ENCODE measurements around the gene PHYKPL. TPM values are rescaled to one million over a fixed set of nuclear protein-coding genes. Genes with fewer than 3 reads are reported as not detected.
A peak's percentile ranks its signal among the peaks of the same experiment; 100 is the strongest.

PHYKPL gene
- total and polyA plus RNA-seq, 2 of the 4 experiments (the other 2 are of a cell fraction) = 10.0 to 24.5 TPM

DNA sequence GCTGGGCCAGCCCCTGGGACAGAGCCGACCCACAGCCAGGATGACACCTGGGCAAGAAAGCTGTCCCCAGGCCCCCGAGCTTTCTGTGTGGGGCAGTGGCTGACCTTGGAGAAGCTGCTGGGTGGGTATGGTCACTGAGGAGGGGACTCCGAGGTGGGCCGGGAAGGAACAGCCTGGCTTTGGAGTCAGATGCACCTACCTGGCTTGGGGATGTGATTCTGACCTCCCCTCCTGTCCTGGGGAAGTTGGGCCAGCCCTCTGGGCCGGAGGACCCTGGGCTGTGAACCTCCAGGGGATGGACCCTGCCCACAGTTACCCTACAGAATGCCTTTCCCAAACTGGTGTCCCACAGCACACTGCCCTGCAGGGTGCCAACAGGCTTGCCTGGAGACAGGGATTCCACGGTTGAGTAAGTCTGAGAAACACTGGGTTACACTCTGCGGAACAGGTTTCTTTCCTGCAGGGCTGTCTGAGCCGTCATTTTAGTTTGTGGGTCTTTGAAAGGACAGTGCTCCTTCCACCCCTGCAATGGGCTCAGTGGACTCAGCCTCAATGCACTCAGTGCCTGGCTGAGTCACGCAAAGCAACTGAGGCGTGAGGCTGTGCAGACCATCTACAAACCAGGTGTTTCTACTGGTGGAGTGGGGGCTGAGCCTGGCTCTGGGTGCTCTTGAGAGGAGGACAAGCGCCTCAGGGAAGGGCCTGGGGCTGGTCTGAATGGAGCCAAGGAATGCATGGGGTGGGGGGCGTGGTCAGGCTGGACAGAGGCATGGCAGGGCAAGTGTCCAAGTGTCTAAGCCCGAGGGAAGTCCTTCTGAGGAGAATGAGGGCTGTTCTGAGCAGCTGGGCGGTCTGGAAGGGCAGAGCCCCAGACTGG lies 41.3 kb upstream of the PHYKPL start:
- H3K14ac ChIP-seq (replicated peaks; ENCODE audit: low read depth, low read length) = no peak overlapping the region
- H3K9ac ChIP-seq (ENCODE audit: low read depth, low read length) = no peak overlapping the region
- ChIA-PET POLR2A (ENCODE audit: unreplicated experiment) (no interaction called here), CTCF (no interaction called here)
- H3K23ac ChIP-seq (ENCODE audit: low read depth, low read length) = no peak overlapping the region
- H2BK20ac ChIP-seq (ENCODE audit: low read depth, low read length) = no peak overlapping the region
- 20% methylated on average over 2 of the region's 14 CpGs; no CpG with 5 or more reads in 1 of the 2 experiments for WGBS, 2 experiments (ENCODE audit: extremely low coverage in 2 of 2, insufficient read length in 1 of 2)
- H2BK120ac ChIP-seq (ENCODE audit: low read depth, low read length) = no peak overlapping the region
- H3K79me1 ChIP-seq (ENCODE audit: low read depth in 1 of 2, low read length in 2 of 2) = no peaks in the 10 kb centered on the region
- H3K4me3 ChIP-seq (ENCODE audit: insufficient read depth, low read depth, low read length) = no peak overlapping the region
- H2AK5ac ChIP-seq (ENCODE audit: low read depth, low read length) = no peak overlapping the region
- DNase-seq (no peak), ATAC-seq (ENCODE audit: low read depth) (no peak; the same call in 1 of the 2 replicates)
- no peak overlapping the region for H2BK15ac ChIP-seq (ENCODE audit: low read depth, low read length)
- H4K5ac ChIP-seq (ENCODE audit: low read depth, low read length) = no peak overlapping the region
- H3K4me2 ChIP-seq (ENCODE audit: low read depth, low read length) = no peak overlapping the region
- H2AFZ ChIP-seq (replicated peaks; ENCODE audit: low read length, poor library complexity) = peak overlapping the region; percentile 6
- no peaks in the 10 kb centered on the region for H3K4me1 ChIP-seq (ENCODE audit: control insufficient read depth, insufficient read depth, low read length)
- in situ Hi-C loops (cut with MboI; ENCODE audit: low sequenced_read_pairs) = no loop called here
- no peaks in the 10 kb centered on the region for H3K9me1 ChIP-seq (ENCODE audit: insufficient read depth, low read length)
- TF ChIP-seq FOS (IDR thresholded peaks at IDR 0.05; ENCODE audit: low read depth, low read length) = no peak
- TF ChIP-seq RCOR1 (IDR thresholded peaks at IDR 0.05; ENCODE audit: insufficient replicate concordance, low read length) = no peak
- TF ChIP-seq, protein P1, sequence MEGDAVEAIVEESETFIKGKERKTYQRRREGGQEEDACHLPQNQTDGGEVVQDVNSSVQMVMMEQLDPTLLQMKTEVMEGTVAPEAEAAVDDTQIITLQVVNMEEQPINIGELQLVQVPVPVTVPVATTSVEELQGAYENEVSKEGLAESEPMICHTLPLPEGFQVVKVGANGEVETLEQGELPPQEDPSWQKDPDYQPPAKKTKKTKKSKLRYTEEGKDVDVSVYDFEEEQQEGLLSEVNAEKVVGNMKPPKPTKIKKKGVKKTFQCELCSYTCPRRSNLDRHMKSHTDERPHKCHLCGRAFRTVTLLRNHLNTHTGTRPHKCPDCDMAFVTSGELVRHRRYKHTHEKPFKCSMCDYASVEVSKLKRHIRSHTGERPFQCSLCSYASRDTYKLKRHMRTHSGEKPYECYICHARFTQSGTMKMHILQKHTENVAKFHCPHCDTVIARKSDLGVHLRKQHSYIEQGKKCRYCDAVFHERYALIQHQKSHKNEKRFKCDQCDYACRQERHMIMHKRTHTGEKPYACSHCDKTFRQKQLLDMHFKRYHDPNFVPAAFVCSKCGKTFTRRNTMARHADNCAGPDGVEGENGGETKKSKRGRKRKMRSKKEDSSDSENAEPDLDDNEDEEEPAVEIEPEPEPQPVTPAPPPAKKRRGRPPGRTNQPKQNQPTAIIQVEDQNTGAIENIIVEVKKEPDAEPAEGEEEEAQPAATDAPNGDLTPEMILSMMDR (conservative IDR thresholded peaks at IDR 0.05; ENCODE audit: low read depth, low read length) = no peak
- no peak for TF ChIP-seq MXI1 (IDR thresholded peaks at IDR 0.05; ENCODE audit: borderline replicate concordance, low read depth, low read length)
- no peak for TF ChIP-seq NFE2L2 (IDR thresholded peaks at IDR 0.05; ENCODE audit: low read depth, low read length)
- TF ChIP-seq MAFK (IDR thresholded peaks at IDR 0.05; ENCODE audit: low read depth, low read length) = no peak
- no peak for TF ChIP-seq MAZ (IDR thresholded peaks at IDR 0.05; ENCODE audit: borderline replicate concordance, low read depth, low read length)
- no peak for TF ChIP-seq RAD21 (IDR thresholded peaks at IDR 0.05; ENCODE audit: low read length)
- TF ChIP-seq CEBPB (IDR thresholded peaks at IDR 0.05; ENCODE audit: low read depth, low read length) = no peak
- TF ChIP-seq POLR2A (IDR thresholded peaks at IDR 0.05; ENCODE audit: low read depth, low read length) = no peak
- H4K8ac ChIP-seq (ENCODE audit: low read depth in 2 of 2, low read length in 2 of 2) = no peak overlapping the region
- no TSS peak for BruUV-seq (replicated peaks)
- no peaks in the 10 kb centered on the region for H4K20me1 ChIP-seq (ENCODE audit: insufficient read depth, low read length)
- no peak overlapping the region for H2BK5ac ChIP-seq (ENCODE audit: low read depth, low read length, poor library complexity, severe bottlenecking)
- H3K18ac ChIP-seq (ENCODE audit: low read depth, low read length) = no peak overlapping the region
- dilution Hi-C loops (cut with HindIII; ENCODE audit: low sequenced_read_pairs, unreplicated experiment) = no loop called here
- H3K27ac ChIP-seq (ENCODE audit: insufficient read depth, low read length) = no peak overlapping the region
- H3K56ac ChIP-seq (ENCODE audit: extremely low read depth, insufficient read depth, low read length) = no peak overlapping the region
- intact Hi-C loops (cut with micrococcal nuclease) = no loop called here
- no peak overlapping the region for H4K91ac ChIP-seq (ENCODE audit: insufficient read depth, low read depth, low read length)
- H3K9me3 ChIP-seq (ENCODE audit: control insufficient read depth, insufficient read depth, low read length) = peaks cover 9% of the 10 kb centered on the region
- H3K27me3 ChIP-seq (ENCODE audit: control insufficient read depth, insufficient read depth, low read length) = no peaks in the 10 kb centered on the region; the same call in 1 of the 2 replicates
- no peak overlapping the region for H3K4ac ChIP-seq (ENCODE audit: low read depth, low read length)
- no peak overlapping the region for H2AK9ac ChIP-seq (replicated peaks; ENCODE audit: low read depth, low read length, poor library complexity)
- H3K36me3 ChIP-seq (ENCODE audit: control insufficient read depth, insufficient read depth, low read length) = no peaks in the 10 kb centered on the region

Data from IMR-90 (cell line).